ENCODE measurements around the gene COL18A1. TPM values are rescaled to one million over a fixed set of nuclear protein-coding genes. Genes with fewer than 3 reads are reported as not detected.

Gene COL18A1
- total and polyA plus RNA-seq, 3 donors from 2014 or later = 53.2 to 165 (median 111) TPM

DNA sequence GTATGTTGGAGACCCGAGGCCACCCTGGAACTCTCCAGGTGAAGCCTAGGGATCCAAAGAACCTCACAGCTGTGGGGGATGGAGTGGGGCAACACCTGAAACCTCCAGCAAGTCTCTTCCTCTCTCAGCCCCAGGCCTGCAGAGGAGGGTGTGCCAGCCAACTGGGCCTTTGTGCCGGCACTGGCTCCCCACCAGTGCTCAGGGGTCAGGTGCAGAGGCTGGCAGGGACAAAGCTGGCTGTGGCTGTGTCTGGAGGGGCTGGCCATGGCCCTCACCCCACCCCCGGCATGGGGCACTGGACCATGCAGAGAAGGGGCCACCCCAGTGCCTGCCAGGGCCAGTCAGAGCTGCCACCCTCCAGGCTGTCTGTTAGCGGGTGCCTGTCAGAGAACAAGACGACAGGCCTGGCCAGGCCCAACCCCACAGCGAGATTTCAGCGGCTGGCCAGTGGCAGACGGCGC, 3.9 kb downstream of the COL18A1 start:
- H3K27ac ChIP-seq = no peak overlapping the region
- no peaks in the 10 kb centered on the region for H3K36me3 ChIP-seq (ENCODE audit: low read depth, missing control alignments)
- WGBS, 2 donors = 79 to 88% methylated on average over 6 to 9 of the region's 9 CpGs
- no peaks in the 10 kb centered on the region for H3K9me3 ChIP-seq
- intact Hi-C loops (cut with DNase I; ENCODE audit: low total_unique reads) = no loop called here
- no peaks in the 10 kb centered on the region for H3K27me3 ChIP-seq
- TF ChIP-seq, protein P1, sequence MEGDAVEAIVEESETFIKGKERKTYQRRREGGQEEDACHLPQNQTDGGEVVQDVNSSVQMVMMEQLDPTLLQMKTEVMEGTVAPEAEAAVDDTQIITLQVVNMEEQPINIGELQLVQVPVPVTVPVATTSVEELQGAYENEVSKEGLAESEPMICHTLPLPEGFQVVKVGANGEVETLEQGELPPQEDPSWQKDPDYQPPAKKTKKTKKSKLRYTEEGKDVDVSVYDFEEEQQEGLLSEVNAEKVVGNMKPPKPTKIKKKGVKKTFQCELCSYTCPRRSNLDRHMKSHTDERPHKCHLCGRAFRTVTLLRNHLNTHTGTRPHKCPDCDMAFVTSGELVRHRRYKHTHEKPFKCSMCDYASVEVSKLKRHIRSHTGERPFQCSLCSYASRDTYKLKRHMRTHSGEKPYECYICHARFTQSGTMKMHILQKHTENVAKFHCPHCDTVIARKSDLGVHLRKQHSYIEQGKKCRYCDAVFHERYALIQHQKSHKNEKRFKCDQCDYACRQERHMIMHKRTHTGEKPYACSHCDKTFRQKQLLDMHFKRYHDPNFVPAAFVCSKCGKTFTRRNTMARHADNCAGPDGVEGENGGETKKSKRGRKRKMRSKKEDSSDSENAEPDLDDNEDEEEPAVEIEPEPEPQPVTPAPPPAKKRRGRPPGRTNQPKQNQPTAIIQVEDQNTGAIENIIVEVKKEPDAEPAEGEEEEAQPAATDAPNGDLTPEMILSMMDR (IDR thresholded peaks at IDR 0.05) = no peak
- H3K4me1 ChIP-seq = peaks cover 57% of the 10 kb centered on the region
- no peak for DNase-seq
- no peak overlapping the region for H3K4me3 ChIP-seq

DNA sequence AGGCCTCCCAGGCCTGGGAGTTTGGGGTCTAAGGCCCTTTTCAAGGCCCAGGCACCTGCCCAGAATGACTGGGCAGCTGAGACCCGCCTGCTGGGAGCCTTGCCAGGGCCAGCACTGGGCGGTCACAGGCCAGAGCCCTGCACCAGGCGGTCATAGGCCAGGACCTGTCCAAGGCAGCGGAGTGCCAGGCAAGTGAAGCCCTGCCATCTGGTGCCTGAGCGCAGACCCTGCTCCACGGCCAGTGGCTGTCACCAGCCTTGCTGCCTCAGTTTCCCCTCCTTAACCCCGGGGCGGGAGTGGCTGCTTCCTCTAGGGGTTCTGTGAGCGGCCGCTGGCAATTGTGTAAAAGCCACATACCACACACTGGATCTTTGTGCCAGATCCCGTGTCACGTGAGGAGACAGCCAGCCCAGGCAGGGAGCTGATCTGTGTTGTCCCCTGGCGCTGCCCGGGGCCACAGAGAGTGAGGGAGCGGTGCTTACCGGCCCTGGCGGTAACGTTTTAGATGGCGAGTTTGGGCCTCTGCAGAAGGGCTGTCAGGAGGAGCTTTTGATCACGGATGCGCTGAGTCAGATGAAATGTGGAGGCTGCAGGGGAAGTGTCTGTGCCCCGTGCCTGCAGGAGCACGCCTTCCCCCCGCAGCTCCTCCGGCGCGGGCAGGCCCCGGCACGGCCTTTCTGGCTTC, 4.6 kb downstream of the COL18A1 start:
- peak overlapping the region; percentile 64 to 80 for H3K27ac ChIP-seq
- no peak for DNase-seq
- H3K36me3 ChIP-seq (ENCODE audit: low read depth, missing control alignments) = no peaks in the 10 kb centered on the region
- no peaks in the 10 kb centered on the region for H3K27me3 ChIP-seq
- H3K4me3 ChIP-seq = no peak overlapping the region
- no peaks in the 10 kb centered on the region for H3K9me3 ChIP-seq
- intact Hi-C loops (cut with DNase I; ENCODE audit: low total_unique reads) = no loop called here
- H3K4me1 ChIP-seq = peaks cover 52% of the 10 kb centered on the region
- WGBS, 2 donors = 75 to 77% methylated on average over 17 to 28 of the region's 29 CpGs
- TF ChIP-seq, protein P1 (IDR thresholded peaks at IDR 0.05) = no peak
- TF ChIP-seq POLR2A (IDR thresholded peaks at IDR 0.05) = no peak

DNA sequence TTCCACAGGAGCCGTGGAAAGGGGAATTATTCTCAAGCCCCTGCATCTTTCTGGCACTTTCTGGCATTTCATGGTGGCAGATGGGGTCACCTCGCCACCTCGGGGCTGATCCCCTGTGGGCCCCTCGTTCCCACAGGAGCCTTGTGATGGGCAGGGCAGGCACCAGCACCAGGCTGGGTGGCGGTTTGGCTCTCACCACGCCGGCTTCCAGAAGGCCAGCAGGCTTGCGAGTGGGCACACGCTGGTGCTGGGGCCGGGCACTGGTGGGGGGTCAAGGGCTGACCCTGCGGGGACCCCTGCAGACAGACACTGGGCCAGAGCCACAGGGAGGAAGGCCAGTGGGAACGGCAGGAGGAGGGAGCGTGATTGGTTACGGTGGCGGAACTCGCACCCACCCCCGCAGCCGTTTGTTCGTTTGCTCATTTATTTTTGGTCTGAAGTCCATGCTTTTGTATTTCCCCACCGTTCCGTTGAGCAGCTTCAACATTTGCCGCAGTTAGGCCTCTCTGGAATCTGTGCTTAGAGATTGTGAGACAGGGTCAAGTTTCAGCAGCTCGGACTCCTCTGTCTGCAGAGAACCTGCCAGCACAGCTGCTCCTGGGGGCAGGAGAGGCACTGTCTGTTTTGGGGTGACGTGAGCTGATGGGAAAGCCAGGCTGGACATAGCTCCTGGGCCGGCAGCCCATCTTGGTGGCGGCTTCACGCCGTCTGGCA, 5.3 kb downstream of the COL18A1 start:
- no peak for DNase-seq
- intact Hi-C loops (cut with DNase I; ENCODE audit: low total_unique reads) = no loop called here
- no peaks in the 10 kb centered on the region for H3K36me3 ChIP-seq (ENCODE audit: low read depth, missing control alignments)
- WGBS, 2 donors = 40 to 59% methylated on average over 25 of the region's 28 CpGs
- H3K4me3 ChIP-seq = no peak overlapping the region
- H3K27me3 ChIP-seq = no peaks in the 10 kb centered on the region
- H3K9me3 ChIP-seq = no peaks in the 10 kb centered on the region
- peaks cover 52% of the 10 kb centered on the region for H3K4me1 ChIP-seq
- peak overlapping the region; percentile 64 to 80 for H3K27ac ChIP-seq
- no peak for TF ChIP-seq POLR2A (IDR thresholded peaks at IDR 0.05)
- TF ChIP-seq, protein P1 (IDR thresholded peaks at IDR 0.05) = no peak

DNA sequence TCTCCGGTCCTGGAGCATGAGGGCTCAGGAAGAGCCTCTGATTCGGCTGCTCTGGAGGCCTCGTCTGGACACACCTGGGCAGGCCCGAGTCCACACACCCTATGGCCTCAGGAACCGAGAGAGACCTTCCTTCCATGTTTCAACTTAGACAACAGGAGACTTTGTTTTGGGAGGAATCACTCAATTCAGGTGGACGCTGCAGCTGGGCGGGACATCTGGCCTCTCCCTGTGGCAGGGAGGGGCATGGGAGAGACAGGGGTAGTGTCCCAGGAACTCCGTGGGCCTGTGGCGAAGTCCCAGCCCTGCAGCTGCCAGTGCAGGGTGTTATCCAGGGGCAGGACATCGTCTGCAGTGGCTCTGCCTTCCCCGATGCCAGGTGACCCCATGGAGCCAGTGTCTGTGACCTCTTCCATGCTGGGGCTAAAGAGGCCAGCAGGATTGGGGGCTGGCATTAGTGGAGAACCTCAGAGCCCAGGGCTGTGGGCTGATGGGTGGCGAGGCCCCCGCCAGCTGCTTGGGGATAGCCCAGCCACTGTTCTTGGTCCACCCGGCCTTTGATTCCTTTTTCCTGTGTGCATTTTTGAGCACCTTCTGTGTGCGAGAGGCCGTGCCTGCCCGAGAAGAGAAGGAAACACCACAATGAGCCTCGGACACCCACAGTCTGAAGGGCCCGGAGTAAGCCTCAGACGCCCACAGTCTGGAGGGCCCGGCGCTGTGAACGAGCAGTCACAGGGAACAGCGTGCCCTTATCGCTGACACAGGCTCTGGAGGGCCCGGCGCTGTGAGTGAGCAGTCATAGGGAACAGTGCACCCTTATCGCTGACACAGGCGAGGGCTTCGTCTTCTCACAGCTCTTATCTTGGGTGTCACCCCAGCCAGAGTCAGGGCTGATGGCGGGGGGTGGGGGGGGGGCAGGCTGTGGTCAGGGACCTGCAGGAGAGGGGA, 6.2 kb downstream of the COL18A1 start:
- Histone ChIP-seq H3K4me3 (no peak overlapping the region), H3K27me3 (no peaks in the 10 kb centered on the region), H3K36me3 (ENCODE audit: low read depth, missing control alignments) (no peaks in the 10 kb centered on the region), H3K27ac (peak overlapping the region; percentile 64 to 80), H3K9me3 (no peaks in the 10 kb centered on the region), H3K4me1 (peaks cover 52% of the 10 kb centered on the region)
- no peak for TF ChIP-seq POLR2A (IDR thresholded peaks at IDR 0.05)
- TF ChIP-seq, protein P1 (IDR thresholded peaks at IDR 0.05) = no peak
- WGBS, 2 donors = 78 to 82% methylated on average over 21 to 30 of the region's 31 CpGs
- intact Hi-C loops (cut with DNase I; ENCODE audit: low total_unique reads) = no loop called here
- peak; percentile 71 for DNase-seq
